ENCODE measurements around the gene TEX52.

GRCh38 chr12:2864198-2864597 lies 7.4 kb upstream of the TEX52 start:
- no peak for TF ChIP-seq CTCF (IDR thresholded peaks at IDR 0.05; ENCODE audit: low read depth, low read length)
- no peak for TF ChIP-seq EZH2phosphoT487 (IDR thresholded peaks at IDR 0.05; ENCODE audit: low read depth)
